ENCODE results near the gene SUCO. TPM values are rescaled to one million over a fixed set of nuclear protein-coding genes. Genes with fewer than 3 reads are reported as not detected.

Gene SUCO
- total RNA-seq, 1 experiment from 2014 or later: 22.6 TPM

GRCh38 chr1:172533513-172534151 is 682 bp downstream of the SUCO start:
- Histone ChIP-seq H3K79me2 (ENCODE audit: insufficient read depth, low read length) (peaks cover 55% of the 10 kb centered on the region), H3K4me3 (replicated peaks in 1 of 2; ENCODE audit: low read depth in 1 of 2, low read length in 2 of 2) (peak overlapping the region; percentile 90), H4K20me1 (ENCODE audit: insufficient read depth) (no peaks in the 10 kb centered on the region), H2AFZ (ENCODE audit: low read depth, low read length, poor library complexity, severe bottlenecking) (no peak overlapping the region), H3K9ac (ENCODE audit: low read length) (peak overlapping the region; percentile 78), H3K9me3 (ENCODE audit: control insufficient read depth in 1 of 2, insufficient read depth in 1 of 2, low read depth in 1 of 2, low read length in 2 of 2) (no peaks in the 10 kb centered on the region), H3K27me3 (ENCODE audit: insufficient read depth, low read length) (no peaks in the 10 kb centered on the region), H3K27ac (ENCODE audit: low read depth, low read length) (peak overlapping the region; percentile 77), H3K4me1 (ENCODE audit: control insufficient read depth in 1 of 2, insufficient read depth in 2 of 2, low read length in 2 of 2) (peaks cover 0 to 18% of the 10 kb centered on the region in 2 experiments; a peak in 3 of 4 replicates), H3K4me2 (ENCODE audit: low read length) (peak overlapping the region; percentile 98), H3K9me2 (ENCODE audit: insufficient read depth) (no peaks in the 10 kb centered on the region), H3K36me3 (ENCODE audit: control insufficient read depth in 1 of 2, insufficient read depth in 2 of 2, low read length in 2 of 2) (no peaks in the 10 kb centered on the region)
- CTCF ChIA-PET: no interaction called here
- RAD21 ChIA-PET (ENCODE audit: low non-redundant PET in 1 of 2, low total read pairs in 2 of 2, uncharacterized antibody in 2 of 2, unreplicated experiment in 2 of 2): no interaction called here
- BruUV-seq (replicated peaks): no TSS peak
- ATAC-seq (peak; percentile 30), DNase-seq (ENCODE audit: low read depth, low spot score) (no peak)
- no peak for TF ChIP-seq ZFX (IDR thresholded peaks at IDR 0.05)
- no peak for TF ChIP-seq REST (IDR thresholded peaks at IDR 0.05; ENCODE audit: low read depth)
- TF ChIP-seq ZBTB33 (IDR thresholded peaks at IDR 0.05; ENCODE audit: extremely low read depth, insufficient replicate concordance, low read length): no peak
- TF ChIP-seq POLR2A (IDR thresholded peaks at IDR 0.05; ENCODE audit: borderline replicate concordance, extremely low read depth, insufficient read depth, insufficient read length): no peak
- no peak for TF ChIP-seq SP1 (IDR thresholded peaks at IDR 0.05; ENCODE audit: low read depth)
- POLR2A ChIA-PET: interaction anchor here (1.0 to 1.4 kb wide), 2 partner anchors 9 to 23 kb away, joined by 5 to 6 read pairs; no protein-coding TSS in a partner anchor
- intact Hi-C loops (cut with micrococcal nuclease): loop anchor here (2.0 to 5.0 kb wide), 2 partner anchors 83 to 184 kb away; no protein-coding TSS in a partner anchor

All from HCT116 (cell line).